Bronchial epithelial cell (primary cell): Measurements from ENCODE around the gene LRCH2. TPM values are rescaled to one million over a fixed set of nuclear protein-coding genes. Genes with fewer than 3 reads are reported as not detected.
"Not testable (repeated sequence)": the region's sequence is repeated elsewhere in the genome, so short reads cannot be mapped to it uniquely, and the experiment has no call there.

Source experiments
- DNase-seq: peaks from one replicate; pipeline ENCODE4 v3.0.0-alpha.2; 2010; ENCODE audit warnings: low read depth
- FAIRE-seq: peaks from 2 replicates; lab custom pipeline; 2011; peaks lifted over from hg19 to GRCh38; lab: Jason Lieb, UNC
- H3K27me3 ChIP-seq: 2 replicates; pipeline ENCODE4 v1.5.1; 2011; ENCODE audit warnings: low read length; ENCODE audit not compliant: control insufficient read depth, insufficient read depth
- H3K36me3 ChIP-seq: 2 replicates; pipeline ENCODE4 v1.5.1; 2011; ENCODE audit warnings: low read length; ENCODE audit not compliant: control insufficient read depth, insufficient read depth
- H3K4me3 ChIP-seq: 2 replicates; pipeline ENCODE4 v1.5.1; 2011; ENCODE audit warnings: mild to moderate bottlenecking, low read depth, low read length, control low read depth
- total RNA-seq: library from RNA; depleted of rRNA; stranded (reverse); fragments of >200 nt; gene quantifications from 2 replicates; pipeline ENCODE4 v1.2.1, GENCODE V29; 2014
- TF ChIP-seq, protein P1 (sequence below): IDR thresholded peaks from 2 replicates; pipeline ENCODE4 v1.5.1; 2011; ENCODE audit warnings: mild to moderate bottlenecking, moderate library complexity, low read length, control low read depth, inconsistent platforms; ENCODE audit not compliant: insufficient read depth, severe bottlenecking

LRCH2 gene
- total RNA-seq, 1 donor from 2014 or later, result 0.26 TPM

DNA sequence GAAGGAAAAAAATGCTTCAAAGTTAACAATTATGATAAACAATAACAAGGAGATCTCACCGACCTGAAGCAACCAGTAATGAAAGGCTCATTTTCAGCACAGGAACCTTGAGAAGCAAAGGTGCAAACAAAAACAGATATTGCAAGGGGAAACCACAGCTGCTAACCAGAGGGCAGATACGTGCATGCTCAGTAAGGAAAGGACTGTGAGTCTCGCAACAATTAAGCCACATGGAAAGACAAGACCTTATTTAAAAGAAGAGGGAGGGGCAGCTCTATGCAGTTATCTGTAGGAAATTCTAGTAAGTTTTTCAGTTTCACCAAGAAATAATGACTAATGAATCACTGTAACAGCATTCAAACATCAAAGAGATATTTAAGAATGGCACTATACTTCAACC, 19.3 kb downstream of the LRCH2 start:
- TF ChIP-seq, protein P1, sequence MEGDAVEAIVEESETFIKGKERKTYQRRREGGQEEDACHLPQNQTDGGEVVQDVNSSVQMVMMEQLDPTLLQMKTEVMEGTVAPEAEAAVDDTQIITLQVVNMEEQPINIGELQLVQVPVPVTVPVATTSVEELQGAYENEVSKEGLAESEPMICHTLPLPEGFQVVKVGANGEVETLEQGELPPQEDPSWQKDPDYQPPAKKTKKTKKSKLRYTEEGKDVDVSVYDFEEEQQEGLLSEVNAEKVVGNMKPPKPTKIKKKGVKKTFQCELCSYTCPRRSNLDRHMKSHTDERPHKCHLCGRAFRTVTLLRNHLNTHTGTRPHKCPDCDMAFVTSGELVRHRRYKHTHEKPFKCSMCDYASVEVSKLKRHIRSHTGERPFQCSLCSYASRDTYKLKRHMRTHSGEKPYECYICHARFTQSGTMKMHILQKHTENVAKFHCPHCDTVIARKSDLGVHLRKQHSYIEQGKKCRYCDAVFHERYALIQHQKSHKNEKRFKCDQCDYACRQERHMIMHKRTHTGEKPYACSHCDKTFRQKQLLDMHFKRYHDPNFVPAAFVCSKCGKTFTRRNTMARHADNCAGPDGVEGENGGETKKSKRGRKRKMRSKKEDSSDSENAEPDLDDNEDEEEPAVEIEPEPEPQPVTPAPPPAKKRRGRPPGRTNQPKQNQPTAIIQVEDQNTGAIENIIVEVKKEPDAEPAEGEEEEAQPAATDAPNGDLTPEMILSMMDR, result no peak
- no peak for FAIRE-seq
- H3K27me3 ChIP-seq, result no peaks in the 10 kb centered on the region
- no peak overlapping the region for H3K4me3 ChIP-seq
- H3K36me3 ChIP-seq, result no peaks in the 10 kb centered on the region
- DNase-seq, result no peak

DNA sequence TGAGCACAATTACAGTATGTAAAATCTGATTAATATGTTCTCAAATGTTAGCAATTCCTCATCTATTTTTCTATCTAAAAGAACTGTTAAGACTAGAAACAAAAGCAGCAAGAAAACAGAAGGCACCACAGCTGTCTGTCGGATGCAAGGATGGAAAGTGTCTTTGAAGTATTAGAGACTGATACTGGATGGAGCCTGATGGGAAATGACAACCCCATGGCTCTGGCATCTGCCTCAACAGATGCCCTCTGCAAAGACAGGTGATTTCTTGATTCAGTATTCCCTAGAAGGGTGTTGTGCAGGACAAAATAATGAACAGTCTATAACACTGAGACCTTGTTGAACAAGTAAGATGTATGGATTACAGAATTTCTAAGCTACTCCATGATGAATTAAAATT, 19.7 kb downstream of the LRCH2 start:
- TF ChIP-seq, protein P1, result no peak
- Histone ChIP-seq H3K27me3 (no peaks in the 10 kb centered on the region), H3K36me3 (no peaks in the 10 kb centered on the region), H3K4me3 (no peak overlapping the region)
- FAIRE-seq (no peak), DNase-seq (no peak)

DNA sequence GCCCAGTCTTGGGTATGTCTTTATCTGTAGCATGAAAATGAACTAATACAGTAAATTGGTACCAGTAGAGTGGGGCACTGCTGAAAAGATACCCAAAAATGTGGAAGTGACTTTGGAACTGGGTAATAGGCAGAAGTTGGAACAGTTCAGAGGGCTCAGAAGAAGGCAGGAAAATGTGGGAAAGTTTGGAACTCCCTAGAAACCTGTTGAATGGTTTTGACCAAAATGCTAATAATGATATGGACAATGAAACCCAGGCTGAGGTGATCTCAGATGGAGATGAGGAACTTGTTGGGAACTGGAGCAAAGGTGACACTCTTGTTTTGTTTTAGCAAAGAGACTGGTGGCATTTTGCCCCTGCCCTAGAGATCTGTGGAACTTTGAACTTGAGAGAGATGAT, 24.3 kb downstream of the LRCH2 start:
- not testable (repeated sequence) for H3K36me3 ChIP-seq, H3K27me3 ChIP-seq, FAIRE-seq, H3K4me3 ChIP-seq, DNase-seq

- Histone ChIP-seq H3K4me3 (no peak overlapping the region), H3K36me3 (no peaks in the 10 kb centered on the region), H3K27me3 (no peaks in the 10 kb centered on the region)
- no peak for DNase-seq
- FAIRE-seq, result no peak
- TF ChIP-seq, protein P1, result no peak
These were observed 29.9 kb downstream of the LRCH2 start for GRCh38 chrX:115204040-115204439.

- FAIRE-seq (no peak), DNase-seq (no peak)
- Histone ChIP-seq H3K4me3 (no peak overlapping the region), H3K36me3 (no peaks in the 10 kb centered on the region), H3K27me3 (no peaks in the 10 kb centered on the region)
- TF ChIP-seq, protein P1, result no peak
These were observed 41.6 kb downstream of the LRCH2 start for GRCh38 chrX:115192244-115192700.

DNA sequence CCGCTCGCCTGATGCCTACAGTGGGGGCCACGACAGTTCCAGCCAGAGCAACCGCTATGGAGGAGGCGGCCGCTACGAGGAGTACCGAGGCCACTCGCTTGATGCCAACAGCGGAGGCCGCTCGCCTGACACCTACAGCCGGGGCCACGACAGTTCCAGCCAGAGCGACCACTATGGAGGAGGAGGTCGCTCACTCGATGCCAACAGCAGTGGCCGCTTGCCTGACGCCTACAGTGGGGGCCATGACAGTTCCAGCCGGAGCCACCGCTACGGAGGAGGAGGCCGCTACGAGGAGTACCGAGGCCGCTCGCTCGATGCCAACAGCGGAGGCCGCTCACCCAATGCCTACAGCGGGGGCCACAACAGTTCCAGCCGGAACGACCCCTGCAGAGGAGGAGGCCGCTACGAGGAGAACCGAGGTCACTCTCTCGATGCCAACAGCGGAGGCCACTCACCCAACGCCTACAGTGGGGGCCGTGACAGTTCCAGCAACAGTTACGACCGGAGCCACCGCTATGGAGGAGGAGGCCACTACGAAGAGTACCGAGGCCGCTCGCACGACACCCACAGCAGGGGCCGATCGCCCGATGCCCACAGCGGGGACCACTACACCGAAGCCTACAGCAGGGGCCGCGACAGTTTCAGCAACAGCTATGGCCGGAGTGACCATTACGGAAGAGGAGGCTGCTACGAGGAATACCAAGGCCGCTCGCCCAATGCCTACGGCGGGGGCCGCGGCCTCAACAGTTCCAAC, 42.2 kb downstream of the LRCH2 start:
- TF ChIP-seq, protein P1, result no peak
- Histone ChIP-seq H3K4me3 (no peak overlapping the region), H3K27me3 (no peaks in the 10 kb centered on the region), H3K36me3 (no peaks in the 10 kb centered on the region)
- no peak for FAIRE-seq
- no peak for DNase-seq
